ENCODE data around the gene MYO9B. TPM values are rescaled to one million over a fixed set of nuclear protein-coding genes. Genes with fewer than 3 reads are reported as not detected.
"Not testable (repeated sequence)": the region's sequence is repeated elsewhere in the genome, so short reads cannot be mapped to it uniquely, and the experiment has no call there.

MYO9B gene
- total RNA-seq, 5 donors from 2014 or later (not counting 1 experiment from before 2014, with no cell fraction given): 185 to 220 (median 202) TPM

DNA sequence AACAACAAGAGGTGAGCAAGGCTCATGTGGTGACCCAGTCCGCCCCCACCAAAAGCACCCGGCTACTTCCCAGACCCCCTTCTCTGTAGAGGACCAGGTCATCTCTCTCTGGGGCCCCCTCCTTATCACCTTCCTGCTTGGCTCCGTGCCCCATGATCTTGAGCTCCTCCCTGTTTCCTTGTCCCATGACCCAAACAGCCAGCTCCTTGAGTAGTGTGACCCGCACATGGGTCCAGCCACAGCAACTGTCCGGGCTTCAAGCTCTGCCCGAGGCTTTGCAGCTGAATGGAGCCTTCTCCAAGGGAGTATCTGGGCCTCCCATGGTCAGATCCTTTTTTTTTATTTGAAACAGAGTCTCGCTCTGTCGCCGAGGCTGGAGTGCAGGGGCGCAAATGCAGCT is 61.8 kb downstream of the MYO9B start:
- no peaks in the 10 kb centered on the region for H3K27me3 ChIP-seq (replicated peaks in 1 of 2; ENCODE audit: control insufficient read depth in 2 of 2, extremely low read depth in 1 of 2, insufficient read depth in 2 of 2, low read length in 1 of 2)
- Mint-ChIP-seq H3K4me3 (no peak overlapping the region), H3K27ac (no peak overlapping the region), H3K9me3 (no peaks in the 10 kb centered on the region), H3K4me1 (peaks cover 15 to 27% (median 23%) of the 10 kb centered on the region in 3 donors), H3K27me3 (no peaks in the 10 kb centered on the region), H3K36me3 (peaks cover 7% of the 10 kb centered on the region)
- ATAC-seq (replicated peaks in 1 of 4) (no peak), DNase-seq (no peak)
- 96% methylated on average over 8 of the region's 10 CpGs for WGBS (ENCODE audit: insufficient coverage)
- H3K9me3 ChIP-seq: no peaks in the 10 kb centered on the region
- peaks cover 0 to 14% of the 10 kb centered on the region in 2 experiments for H3K4me1 ChIP-seq (ENCODE audit: control insufficient read depth in 1 of 2, extremely low read depth in 1 of 2, insufficient read depth in 2 of 2, low read length in 2 of 2)
- H3K27ac ChIP-seq (ENCODE audit: low read length): no peak overlapping the region
- no peak overlapping the region for H3K4me3 ChIP-seq (ENCODE audit: control insufficient read depth in 1 of 2, extremely low read depth in 1 of 2, low read length in 1 of 2)
- CTCF ChIA-PET: interaction anchor here in 1 of 2 donors (0.6 kb wide), 1 partner anchor 405 kb away, joined by 3 read pairs; no protein-coding TSS in a partner anchor
- peaks cover 5 to 16% of the 10 kb centered on the region in 2 donors for H3K36me3 ChIP-seq (ENCODE audit: control insufficient read depth in 2 of 2, extremely low read depth in 1 of 2, insufficient read depth in 1 of 2, low read length in 1 of 2)
- POLR2A ChIA-PET: no interaction called here

DNA sequence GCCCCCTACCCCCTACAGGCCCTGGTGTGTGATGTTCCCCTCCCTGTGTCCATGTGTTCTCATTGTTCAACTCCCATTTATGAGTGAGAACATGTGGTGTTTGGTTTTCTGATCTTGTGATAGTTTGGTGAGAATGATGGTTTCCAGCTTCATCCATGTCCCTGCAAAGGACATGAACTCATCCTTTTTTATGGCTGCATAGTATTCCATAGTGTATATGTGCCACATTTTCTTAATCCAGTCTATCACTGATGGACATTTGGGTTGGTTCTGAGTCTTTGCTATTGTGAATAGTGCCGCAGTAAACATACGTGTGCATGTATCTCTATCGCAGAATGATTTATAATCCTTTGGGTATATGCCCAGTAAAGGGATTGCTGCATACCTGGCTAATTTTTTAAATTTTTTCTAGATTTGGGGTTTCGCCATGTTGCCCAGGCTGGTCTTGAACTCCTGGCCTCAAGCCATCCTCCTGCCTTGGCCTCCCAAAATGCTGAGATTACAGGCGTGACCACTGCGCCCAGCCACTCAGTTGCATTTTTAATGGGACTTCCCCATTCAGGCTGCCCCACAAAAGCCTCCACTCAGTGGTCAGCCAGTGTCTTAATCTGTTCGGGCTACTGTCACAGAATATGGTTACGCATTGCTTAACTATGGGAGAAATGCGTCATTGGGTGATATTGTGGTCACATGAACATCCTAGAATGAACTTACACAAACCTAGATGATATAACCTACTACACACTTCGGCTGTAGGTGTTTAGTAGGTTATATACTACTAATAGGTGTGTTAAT is 62.7 kb downstream of the MYO9B start:
- H3K9me3 ChIP-seq; H3K4me3 ChIP-seq (ENCODE audit: control insufficient read depth in 1 of 2, extremely low read depth in 1 of 2, low read length in 1 of 2); H3K9me3 Mint-ChIP-seq; H3K27ac Mint-ChIP-seq; H3K27ac ChIP-seq (ENCODE audit: low read length); H3K27me3 Mint-ChIP-seq; H3K4me3 Mint-ChIP-seq; POLR2A ChIA-PET; H3K27me3 ChIP-seq (replicated peaks in 1 of 2; ENCODE audit: control insufficient read depth in 2 of 2, extremely low read depth in 1 of 2, insufficient read depth in 2 of 2, low read length in 1 of 2); ATAC-seq (replicated peaks in 1 of 4): not testable (repeated sequence)
- Mint-ChIP-seq H3K4me1 (peaks cover 15 to 27% (median 25%) of the 10 kb centered on the region in 3 donors), H3K36me3 (peaks cover 11% of the 10 kb centered on the region)
- H3K4me1 ChIP-seq (ENCODE audit: control insufficient read depth in 1 of 2, extremely low read depth in 1 of 2, insufficient read depth in 2 of 2, low read length in 2 of 2): peaks cover 0 to 14% of the 10 kb centered on the region in 2 experiments
- WGBS (ENCODE audit: insufficient coverage): 95% methylated on average over 5 of the region's 10 CpGs
- CTCF ChIA-PET: interaction anchor here in 1 of 2 donors (0.6 kb wide), 1 partner anchor 406 kb away, joined by 3 read pairs; no protein-coding TSS in a partner anchor
- H3K36me3 ChIP-seq (ENCODE audit: control insufficient read depth in 2 of 2, extremely low read depth in 1 of 2, insufficient read depth in 1 of 2, low read length in 1 of 2): peaks cover 5 to 19% of the 10 kb centered on the region in 2 donors
- DNase-seq: peak in 6 of 35 experiments; percentile 4 to 38 (median 12)

DNA sequence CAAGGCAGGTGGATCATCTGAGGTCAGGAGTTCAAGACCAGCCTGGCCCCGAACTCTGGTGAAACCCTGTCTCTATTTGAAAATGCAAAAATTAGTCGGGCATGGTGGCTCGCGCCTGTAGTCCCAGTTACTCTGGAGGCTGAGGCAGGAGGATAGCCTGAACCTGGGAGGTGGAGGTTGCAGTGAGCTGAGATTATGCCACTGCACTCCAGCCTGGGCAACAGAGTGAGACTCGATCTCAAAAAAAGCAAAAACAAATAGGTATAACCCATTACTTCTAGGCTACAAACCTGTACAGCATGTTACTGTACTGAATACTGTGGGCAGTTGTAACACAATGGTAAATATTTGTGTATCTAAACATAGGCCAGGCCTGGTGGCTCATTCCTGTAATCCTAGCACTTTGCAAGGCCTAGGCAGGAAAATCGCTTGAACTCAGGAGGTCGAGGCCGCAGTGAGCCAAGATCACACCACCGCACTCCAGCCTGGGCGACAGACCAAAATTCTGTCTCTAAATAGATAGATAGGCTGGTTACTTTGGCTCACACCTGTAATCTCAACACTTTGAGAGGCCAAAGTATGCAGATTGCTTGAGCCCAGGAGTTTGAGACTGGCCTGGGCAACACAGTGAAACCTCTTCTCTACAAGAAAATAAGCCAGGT is 63.5 kb downstream of the MYO9B start:
- POLR2A ChIA-PET: no interaction called here
- H3K4me3 Mint-ChIP-seq: no peak overlapping the region
- peaks cover 12 to 20% (median 19%) of the 10 kb centered on the region in 3 donors for H3K4me1 Mint-ChIP-seq

DNA sequence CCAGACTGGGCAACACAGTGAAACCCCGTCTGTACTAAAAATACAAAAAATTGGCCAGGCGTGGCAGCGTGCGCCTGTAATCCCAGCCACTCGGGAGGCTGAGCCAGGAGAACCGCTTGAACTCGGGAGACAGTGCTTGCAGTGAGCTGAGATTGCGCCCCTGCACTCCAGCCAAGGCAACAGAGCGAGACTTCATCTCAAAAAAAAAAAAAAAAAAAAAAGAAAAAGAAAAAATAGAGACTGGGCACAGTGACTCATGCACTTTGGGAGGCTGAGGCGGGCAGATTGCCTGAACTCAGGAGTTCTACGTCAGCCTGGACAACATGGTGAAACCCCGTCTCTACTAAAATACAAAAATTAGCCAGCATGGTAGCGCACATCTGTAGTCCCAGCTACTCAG is 69.2 kb downstream of the MYO9B start:
- POLR2A ChIA-PET; H3K27me3 ChIP-seq (replicated peaks in 1 of 2; ENCODE audit: control insufficient read depth in 2 of 2, extremely low read depth in 1 of 2, insufficient read depth in 2 of 2, low read length in 1 of 2); H3K4me3 ChIP-seq (ENCODE audit: control insufficient read depth in 1 of 2, extremely low read depth in 1 of 2, low read length in 1 of 2); H3K27ac ChIP-seq (ENCODE audit: low read length); ATAC-seq (replicated peaks in 1 of 4); DNase-seq; H3K9me3 ChIP-seq; H3K4me1 ChIP-seq (ENCODE audit: control insufficient read depth in 1 of 2, extremely low read depth in 1 of 2, insufficient read depth in 2 of 2, low read length in 2 of 2); H3K36me3 Mint-ChIP-seq; H3K27me3 Mint-ChIP-seq; H3K9me3 Mint-ChIP-seq; CTCF ChIA-PET; H3K4me1 Mint-ChIP-seq; H3K27ac Mint-ChIP-seq; H3K4me3 Mint-ChIP-seq: not testable (repeated sequence)
- WGBS (ENCODE audit: insufficient coverage): 97% methylated on average over 11 of the region's 13 CpGs
- H3K36me3 ChIP-seq (ENCODE audit: control insufficient read depth in 2 of 2, extremely low read depth in 1 of 2, insufficient read depth in 1 of 2, low read length in 1 of 2): peaks cover 16 to 47% of the 10 kb centered on the region in 2 donors

More for the DNA sequence above, 63.5 kb downstream of the MYO9B start:
- Histone ChIP-seq H3K4me1 (ENCODE audit: control insufficient read depth in 1 of 2, extremely low read depth in 1 of 2, insufficient read depth in 2 of 2, low read length in 2 of 2) (peaks cover 0 to 14% of the 10 kb centered on the region in 2 experiments), H3K4me3 (ENCODE audit: control insufficient read depth in 1 of 2, extremely low read depth in 1 of 2, low read length in 1 of 2) (no peak overlapping the region), H3K36me3 (ENCODE audit: control insufficient read depth in 2 of 2, extremely low read depth in 1 of 2, insufficient read depth in 1 of 2, low read length in 1 of 2) (peaks cover 5 to 21% of the 10 kb centered on the region in 2 donors), H3K27ac (ENCODE audit: low read length) (no peak overlapping the region), H3K9me3 (no peaks in the 10 kb centered on the region), H3K27me3 (replicated peaks in 1 of 2; ENCODE audit: control insufficient read depth in 2 of 2, extremely low read depth in 1 of 2, insufficient read depth in 2 of 2, low read length in 1 of 2) (no peaks in the 10 kb centered on the region)
- 100% methylated on average over 3 of the region's 10 CpGs for WGBS (ENCODE audit: insufficient coverage)
- H3K27ac Mint-ChIP-seq: no peak overlapping the region
- peaks cover 9% of the 10 kb centered on the region for H3K36me3 Mint-ChIP-seq
- ATAC-seq (replicated peaks in 1 of 4): no peak
- DNase-seq: no peak
- H3K27me3 Mint-ChIP-seq: no peaks in the 10 kb centered on the region
- H3K9me3 Mint-ChIP-seq: no peaks in the 10 kb centered on the region
- CTCF ChIA-PET: no interaction called here

DNA sequence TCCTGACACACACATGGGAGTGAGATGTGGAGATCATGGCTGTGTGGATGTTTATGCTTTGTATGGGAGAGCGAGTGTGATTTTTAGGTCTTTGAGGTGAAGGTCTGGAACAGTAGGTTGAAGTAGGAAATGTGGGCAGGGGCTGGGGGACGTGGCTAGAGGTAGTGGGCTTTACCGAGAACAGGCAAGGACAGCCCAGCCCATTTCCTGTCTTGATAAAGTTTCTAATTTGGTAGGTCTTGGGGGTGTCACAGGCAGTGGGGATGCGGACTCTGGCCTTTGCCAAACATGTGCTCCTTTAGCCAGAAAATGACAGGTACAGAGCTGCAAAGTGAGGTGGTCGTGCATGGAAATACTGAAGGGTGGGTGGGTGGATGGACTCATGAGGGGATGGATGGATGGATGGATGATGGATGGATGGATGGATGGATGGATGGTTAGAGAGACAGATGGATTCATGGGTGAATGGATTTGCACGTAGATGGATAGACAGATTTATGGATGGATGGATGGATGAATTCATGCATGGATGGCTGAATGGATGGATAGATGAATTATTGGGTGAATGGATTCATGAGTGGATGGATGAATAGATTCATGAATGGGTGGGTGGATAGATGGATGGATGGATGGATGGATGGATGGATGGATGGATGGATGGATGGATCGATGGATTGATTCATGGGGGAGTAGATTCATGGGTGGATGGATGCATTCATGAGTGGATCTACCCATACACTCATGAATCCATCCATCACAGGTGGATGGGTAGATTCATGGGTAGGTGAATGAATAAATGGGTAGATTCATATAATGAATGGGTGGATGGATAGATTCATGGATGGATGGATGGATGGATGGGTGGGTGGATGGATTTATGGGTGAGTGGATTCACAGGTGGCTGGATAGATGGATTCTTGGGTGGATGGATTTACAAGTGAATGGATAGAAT is 70.2 kb downstream of the MYO9B start:
- Mint-ChIP-seq H3K27ac (no peak overlapping the region), H3K9me3 (no peaks in the 10 kb centered on the region), H3K4me1 (peaks cover 0 to 8% (median 5%) of the 10 kb centered on the region in 3 donors), H3K36me3 (peaks cover 10% of the 10 kb centered on the region), H3K4me3 (no peak overlapping the region), H3K27me3 (no peaks in the 10 kb centered on the region)
- Histone ChIP-seq H3K9me3 (no peaks in the 10 kb centered on the region), H3K4me1 (ENCODE audit: control insufficient read depth in 1 of 2, extremely low read depth in 1 of 2, insufficient read depth in 2 of 2, low read length in 2 of 2) (no peaks in the 10 kb centered on the region), H3K4me3 (ENCODE audit: control insufficient read depth in 1 of 2, extremely low read depth in 1 of 2, low read length in 1 of 2) (no peak overlapping the region), H3K27ac (ENCODE audit: low read length) (no peak overlapping the region), H3K36me3 (ENCODE audit: control insufficient read depth in 2 of 2, extremely low read depth in 1 of 2, insufficient read depth in 1 of 2, low read length in 1 of 2) (peaks cover 16 to 53% of the 10 kb centered on the region in 2 donors), H3K27me3 (replicated peaks in 1 of 2; ENCODE audit: control insufficient read depth in 2 of 2, extremely low read depth in 1 of 2, insufficient read depth in 2 of 2, low read length in 1 of 2) (no peaks in the 10 kb centered on the region)
- ATAC-seq (replicated peaks in 1 of 4) (no peak), DNase-seq (no peak)
- ChIA-PET POLR2A (no interaction called here), CTCF (no interaction called here)
- 75% methylated on average over 6 of the region's 7 CpGs for WGBS (ENCODE audit: insufficient coverage)

DNA sequence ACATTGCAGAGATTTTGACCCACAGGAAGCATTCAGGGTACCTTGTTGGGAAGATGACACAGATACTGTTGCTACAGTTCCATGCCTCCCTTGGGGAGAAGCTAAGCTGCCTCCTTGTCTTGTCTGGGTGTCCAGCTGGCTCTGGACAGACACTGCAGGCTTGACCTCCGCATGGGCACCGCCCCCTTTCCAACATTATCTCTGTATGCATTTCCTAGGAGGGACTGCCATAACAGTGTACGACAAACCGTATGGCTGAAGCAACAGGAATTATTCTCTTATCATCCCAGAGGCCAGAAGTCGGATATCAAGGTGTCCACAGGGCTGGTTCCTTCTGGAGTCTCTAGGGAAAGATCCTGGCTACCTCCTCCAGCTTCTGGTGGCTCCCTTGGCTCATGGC is 72.6 kb downstream of the MYO9B start:
- no peaks in the 10 kb centered on the region for H3K9me3 Mint-ChIP-seq
- ChIA-PET POLR2A (no interaction called here), CTCF (no interaction called here)
- H3K4me3 Mint-ChIP-seq: no peak overlapping the region
- no peaks in the 10 kb centered on the region for H3K27me3 ChIP-seq (replicated peaks in 1 of 2; ENCODE audit: control insufficient read depth in 2 of 2, extremely low read depth in 1 of 2, insufficient read depth in 2 of 2, low read length in 1 of 2)
- H3K36me3 Mint-ChIP-seq: peaks cover 14% of the 10 kb centered on the region
- no peaks in the 10 kb centered on the region for H3K9me3 ChIP-seq
- peaks cover 2 to 5% (median 2%) of the 10 kb centered on the region in 3 donors for H3K4me1 Mint-ChIP-seq
- H3K4me3 ChIP-seq (ENCODE audit: control insufficient read depth in 1 of 2, extremely low read depth in 1 of 2, low read length in 1 of 2): no peak overlapping the region
- no peak overlapping the region for H3K27ac ChIP-seq (ENCODE audit: low read length)
- peaks cover 16 to 64% of the 10 kb centered on the region in 2 donors for H3K36me3 ChIP-seq (ENCODE audit: control insufficient read depth in 2 of 2, extremely low read depth in 1 of 2, insufficient read depth in 1 of 2, low read length in 1 of 2)
- ATAC-seq (replicated peaks in 1 of 4): no peak
- no peak for DNase-seq
- 98% methylated on average over 5 of the region's 5 CpGs for WGBS (ENCODE audit: insufficient coverage)
- no peaks in the 10 kb centered on the region for H3K27me3 Mint-ChIP-seq
- H3K4me1 ChIP-seq (ENCODE audit: control insufficient read depth in 1 of 2, extremely low read depth in 1 of 2, insufficient read depth in 2 of 2, low read length in 2 of 2): no peaks in the 10 kb centered on the region
- H3K27ac Mint-ChIP-seq: no peak overlapping the region

Data from T-cell (primary cell).